ENCODE data around the gene DENND5A.
"Not testable (repeated sequence)": the region's sequence is repeated elsewhere in the genome, so short reads cannot be mapped to it uniquely, and the experiment has no call there.

DNA sequence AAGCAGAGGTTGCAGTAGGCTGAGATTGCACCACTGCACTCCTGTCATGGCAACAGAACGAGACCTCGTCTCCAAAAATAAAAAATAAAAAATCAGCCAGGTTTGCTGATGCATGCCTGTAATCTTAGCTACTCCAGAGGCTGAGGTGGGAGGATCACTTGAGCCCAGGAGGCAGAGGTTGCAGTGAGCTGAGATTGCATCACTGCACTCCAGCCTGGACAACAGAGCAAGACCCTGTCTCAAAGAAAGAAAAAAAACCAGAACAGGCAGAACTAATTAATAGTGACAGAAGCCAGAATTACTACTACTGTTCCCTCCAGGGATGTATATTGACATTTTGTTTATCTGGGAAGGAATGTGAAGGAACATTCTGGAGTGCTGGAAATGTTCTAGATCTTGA lies 166.7 kb downstream of the DENND5A start:
- TF ChIP-seq, protein P1, sequence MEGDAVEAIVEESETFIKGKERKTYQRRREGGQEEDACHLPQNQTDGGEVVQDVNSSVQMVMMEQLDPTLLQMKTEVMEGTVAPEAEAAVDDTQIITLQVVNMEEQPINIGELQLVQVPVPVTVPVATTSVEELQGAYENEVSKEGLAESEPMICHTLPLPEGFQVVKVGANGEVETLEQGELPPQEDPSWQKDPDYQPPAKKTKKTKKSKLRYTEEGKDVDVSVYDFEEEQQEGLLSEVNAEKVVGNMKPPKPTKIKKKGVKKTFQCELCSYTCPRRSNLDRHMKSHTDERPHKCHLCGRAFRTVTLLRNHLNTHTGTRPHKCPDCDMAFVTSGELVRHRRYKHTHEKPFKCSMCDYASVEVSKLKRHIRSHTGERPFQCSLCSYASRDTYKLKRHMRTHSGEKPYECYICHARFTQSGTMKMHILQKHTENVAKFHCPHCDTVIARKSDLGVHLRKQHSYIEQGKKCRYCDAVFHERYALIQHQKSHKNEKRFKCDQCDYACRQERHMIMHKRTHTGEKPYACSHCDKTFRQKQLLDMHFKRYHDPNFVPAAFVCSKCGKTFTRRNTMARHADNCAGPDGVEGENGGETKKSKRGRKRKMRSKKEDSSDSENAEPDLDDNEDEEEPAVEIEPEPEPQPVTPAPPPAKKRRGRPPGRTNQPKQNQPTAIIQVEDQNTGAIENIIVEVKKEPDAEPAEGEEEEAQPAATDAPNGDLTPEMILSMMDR (IDR thresholded peaks at IDR 0.05; ENCODE audit: borderline replicate concordance, extremely low read depth, low read length, poor library complexity, severe bottlenecking) = not testable (repeated sequence)
- not testable (repeated sequence) for TF ChIP-seq EZH2 (IDR thresholded peaks at IDR 0.05; ENCODE audit: borderline replicate concordance, low read depth, low read length, severe bottlenecking)
